Left colon (tissue), 2 donors: ENCODE measurements around the gene TEDDM1. TPM values are rescaled to one million over a fixed set of nuclear protein-coding genes. Genes with fewer than 3 reads are reported as not detected.

Experiments used
- ATAC-seq: fragments of 200-7000 bp; cut with Tn5 transposase; one replicate; pipeline ENCODE4 v1.9.1; 2020; ENCODE audit warnings: mild to moderate bottlenecking, moderate library complexity
- DNase-seq, 2 donors: peaks; one replicate each; pipeline ENCODE4 v3.0.0-alpha.2; 2020
- intact Hi-C, 2 donors: fragments of 100-400 bp; cut with DNase I in 1 of 2; cut with micrococcal nuclease in 1 of 2; formaldehyde crosslinking; loops; one replicate each; pipeline versions ENCODE4 v1.11.2 to v1.14.0; 2022; cut with DNase I, micrococcal nuclease
- total RNA-seq, 2 donors: library from RNA; stranded (reverse); fragmentation: NEBNext Ultra II Directional; extraction: Animal tissue kit (Norgen Biotek cat#: 25700); gene quantifications; one replicate each; pipeline ENCODE4 v1.2.1, GENCODE V29; 2021
- donor health status: DM: no; HTN: no; CAD: no.
- donor health status: DM: yes; HTN: yes; CAD: no.

Gene TEDDM1
- total RNA-seq, 2 donors from 2014 or later = not detected

GRCh38 chr1:182351790-182352364, 48.6 kb downstream of the TEDDM1 start:
- intact Hi-C loops = no loop called here
- no peak for DNase-seq
- no peak for ATAC-seq

- no peak for ATAC-seq
- intact Hi-C loops = no loop called here
- no peak for DNase-seq
Observed at GRCh38 chr1:182350839-182351238, 49.6 kb downstream of the TEDDM1 start.

GRCh38 chr1:182348961-182349747, 51.3 kb downstream of the TEDDM1 start:
- no peak for ATAC-seq
- no peak for DNase-seq
- intact Hi-C loops = no loop called here

Other genes starting within 250 kb of the TEDDM1 start
- gene GLUL, start 8.9 kb downstream of the TEDDM1 start, total RNA-seq = 100 to 1,000 TPM; 436 to 776 TPM
- not detected for gene RGSL1, start 49.5 kb upstream of the TEDDM1 start, total RNA-seq
- 10 to 100 TPM; 13.2 to 22.3 TPM for gene RNASEL, start 188.6 kb upstream of the TEDDM1 start, total RNA-seq
- gene RGS16, start 203.7 kb upstream of the TEDDM1 start, total RNA-seq = 1 to 10 TPM in 1 of 2 donors, under 1 TPM in 1; 0.64 to 1.1 TPM